Effector memory CD4-positive, alpha-beta T cell (primary cell): Measurements from ENCODE around the gene CCDC192.

Source experiments
- DNase-seq, 3 donors: peaks; one replicate each; pipeline ENCODE4 v3.0.0-alpha.2; 2020
- H3K27ac ChIP-seq: 2 replicates; pipeline ENCODE4 v1.7.0; 2013; ENCODE audit warnings: mild to moderate bottlenecking, low read length, moderate library complexity; ENCODE audit not compliant: insufficient read depth, poor library complexity, severe bottlenecking
- H3K27me3 ChIP-seq: replicated peaks from 2 replicates; pipeline ENCODE4 v1.7.0; 2013; ENCODE audit warnings: mild to moderate bottlenecking, low read length; ENCODE audit not compliant: insufficient read depth, control insufficient read depth, poor library complexity, severe bottlenecking
- H3K36me3 ChIP-seq: 2 replicates; pipeline ENCODE4 v1.7.0; 2013; ENCODE audit warnings: mild to moderate bottlenecking, low read length, moderate library complexity; ENCODE audit not compliant: control insufficient read depth, insufficient read depth
- H3K4me1 ChIP-seq: 2 replicates; pipeline ENCODE4 v1.7.0; 2013; ENCODE audit warnings: low read length, mild to moderate bottlenecking; ENCODE audit not compliant: control insufficient read depth, insufficient read depth, poor library complexity, severe bottlenecking
- H3K4me3 ChIP-seq: 2 replicates; pipeline ENCODE4 v1.7.0; 2013; ENCODE audit warnings: low read length, low read depth, mild to moderate bottlenecking; ENCODE audit not compliant: insufficient read depth, poor library complexity, severe bottlenecking
- H3K9me3 ChIP-seq: 2 replicates; pipeline ENCODE4 v1.7.0; 2013; ENCODE audit warnings: mild to moderate bottlenecking, low read length, moderate library complexity; ENCODE audit not compliant: control insufficient read depth

The CCDC192 gene

DNA sequence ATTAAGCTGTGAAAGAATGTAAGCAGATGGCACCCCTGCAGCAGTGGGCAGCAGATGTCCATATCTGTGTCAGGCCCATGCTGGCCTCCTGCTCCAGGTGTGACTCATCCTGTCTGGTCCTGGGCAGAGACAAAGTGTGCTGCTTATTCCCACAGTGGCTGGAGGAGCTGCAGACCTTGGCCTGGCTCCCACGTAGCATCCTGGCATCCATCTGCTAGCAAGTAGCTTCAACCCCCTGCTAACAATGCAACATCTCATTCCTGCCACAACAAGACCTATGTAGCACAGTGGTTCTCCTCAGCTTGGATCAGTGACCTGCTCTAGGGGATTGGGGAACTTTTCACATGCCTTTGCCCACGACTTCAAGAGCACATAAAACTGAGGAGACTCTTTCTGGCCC is 254.0 kb downstream of the CCDC192 start:
- Histone ChIP-seq H3K9me3 (no peaks in the 10 kb centered on the region), H3K36me3 (no peaks in the 10 kb centered on the region), H3K4me1 (no peaks in the 10 kb centered on the region), H3K4me3 (no peak overlapping the region), H3K27ac (no peak overlapping the region), H3K27me3 (no peaks in the 10 kb centered on the region)
- no peak for DNase-seq

DNA sequence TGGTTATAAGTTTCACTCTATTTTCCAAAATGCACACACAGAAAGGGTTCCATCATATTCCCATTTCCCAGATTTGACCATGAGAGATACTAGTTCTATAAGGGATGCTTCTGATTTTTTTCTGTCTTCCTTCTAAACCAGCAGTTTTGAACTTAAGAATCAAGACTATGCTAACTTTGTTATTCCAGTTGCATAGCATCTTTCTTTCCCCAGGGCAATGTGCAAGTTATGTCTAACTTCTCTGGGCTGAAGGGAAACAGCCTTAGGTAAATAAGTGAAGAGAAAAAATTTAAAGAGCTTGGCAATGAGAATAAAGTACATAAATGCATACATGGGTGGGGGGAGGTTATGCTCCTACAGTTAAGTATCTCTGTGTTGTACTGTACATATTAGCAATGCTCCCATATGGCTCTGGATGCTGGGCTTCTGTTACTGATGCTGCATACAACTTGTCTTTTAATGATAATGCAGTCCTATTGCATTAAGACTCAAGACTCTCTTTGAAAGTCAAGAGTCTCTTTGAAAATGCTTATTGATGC is 254.6 kb downstream of the CCDC192 start:
- Histone ChIP-seq H3K27ac (no peak overlapping the region), H3K27me3 (no peaks in the 10 kb centered on the region), H3K4me3 (no peak overlapping the region), H3K36me3 (no peaks in the 10 kb centered on the region), H3K4me1 (no peaks in the 10 kb centered on the region), H3K9me3 (no peaks in the 10 kb centered on the region)
- no peak for DNase-seq

DNA sequence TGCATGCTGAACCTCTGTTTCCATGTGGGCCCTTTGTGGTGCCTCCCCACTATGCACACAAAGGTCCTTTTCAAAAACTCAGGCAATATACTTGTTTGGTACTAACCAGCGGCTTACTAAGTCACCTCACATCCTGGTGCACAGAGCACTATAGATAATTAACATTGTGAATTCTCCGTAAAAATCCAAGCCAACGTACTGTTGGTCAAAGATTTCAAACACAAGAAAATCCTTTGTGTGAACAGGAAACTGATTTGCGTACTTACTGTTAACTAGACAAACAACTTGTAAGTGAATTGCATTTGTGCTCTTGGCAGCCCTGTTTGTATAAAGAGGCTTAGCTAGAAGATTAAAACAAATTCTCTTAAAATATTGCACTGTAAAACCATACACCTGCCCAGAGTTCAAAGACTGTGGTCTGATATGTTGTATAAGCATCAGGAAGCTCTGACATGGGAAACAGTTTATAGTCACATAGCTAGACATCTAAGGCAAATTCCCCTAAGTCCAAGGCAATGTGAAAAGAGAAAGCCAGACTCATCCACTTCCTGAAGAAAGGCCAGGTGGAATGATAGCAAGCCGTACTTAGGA is 255.3 kb downstream of the CCDC192 start:
- Histone ChIP-seq H3K4me1 (no peaks in the 10 kb centered on the region), H3K4me3 (no peak overlapping the region), H3K9me3 (no peaks in the 10 kb centered on the region), H3K27ac (no peak overlapping the region), H3K36me3 (no peaks in the 10 kb centered on the region), H3K27me3 (no peaks in the 10 kb centered on the region)
- no peak for DNase-seq

DNA sequence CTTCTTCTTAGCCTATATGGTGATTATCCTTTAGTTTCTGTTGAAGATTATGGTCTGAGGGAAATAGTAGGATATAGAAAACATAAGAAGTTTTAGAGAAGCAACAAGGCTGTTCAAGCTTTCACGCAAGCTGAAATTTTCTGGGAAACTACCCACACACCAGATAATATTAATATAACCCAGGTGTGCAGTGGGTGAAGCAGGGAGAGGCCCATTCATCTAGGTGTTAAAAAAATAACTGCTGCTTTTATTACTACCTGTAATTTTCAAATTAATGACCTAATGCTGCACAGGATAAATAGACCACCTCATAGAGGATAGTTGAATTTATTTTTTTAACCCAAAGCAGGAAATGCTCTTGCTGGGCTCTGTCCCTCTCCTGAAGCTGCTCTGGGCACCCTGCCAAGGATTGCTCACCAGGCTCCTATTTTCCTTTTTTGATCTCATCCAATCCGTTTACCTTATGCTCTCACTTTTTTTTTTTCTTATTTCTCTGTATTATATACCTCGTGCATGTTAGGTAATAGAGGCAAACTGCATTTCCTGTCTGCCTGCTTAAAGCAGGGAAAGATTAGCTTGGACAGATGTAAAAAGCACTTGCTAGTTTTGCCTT is 256.1 kb downstream of the CCDC192 start:
- no peaks in the 10 kb centered on the region for H3K27me3 ChIP-seq
- no peak for DNase-seq
- no peak overlapping the region for H3K27ac ChIP-seq
- H3K4me1 ChIP-seq, result no peaks in the 10 kb centered on the region
- H3K9me3 ChIP-seq, result no peaks in the 10 kb centered on the region
- no peak overlapping the region for H3K4me3 ChIP-seq
- H3K36me3 ChIP-seq, result no peaks in the 10 kb centered on the region

DNA sequence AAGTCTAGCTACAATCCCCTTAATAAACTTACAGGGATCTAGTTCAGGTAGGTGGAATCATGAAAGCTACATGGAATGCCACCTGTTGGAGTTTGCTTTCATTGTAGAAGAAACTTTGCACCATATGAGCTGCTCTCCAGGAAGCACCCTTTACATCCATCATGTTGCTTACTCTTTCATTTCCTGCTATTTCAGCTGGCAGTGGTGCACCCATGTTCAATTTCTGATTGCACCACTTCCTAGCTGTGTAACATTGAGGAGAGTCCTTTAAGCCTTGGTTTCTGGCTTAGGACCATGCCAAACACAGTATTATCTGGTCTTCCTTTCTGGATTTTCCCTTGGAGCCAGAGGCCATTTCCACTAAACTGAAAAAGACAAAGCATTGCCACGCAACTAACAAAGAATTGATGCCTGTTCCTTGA is 257.1 kb downstream of the CCDC192 start:
- H3K4me1 ChIP-seq, result no peaks in the 10 kb centered on the region
- no peaks in the 10 kb centered on the region for H3K27me3 ChIP-seq
- DNase-seq, result no peak
- no peaks in the 10 kb centered on the region for H3K36me3 ChIP-seq
- no peak overlapping the region for H3K27ac ChIP-seq
- H3K4me3 ChIP-seq, result no peak overlapping the region
- no peaks in the 10 kb centered on the region for H3K9me3 ChIP-seq

DNA sequence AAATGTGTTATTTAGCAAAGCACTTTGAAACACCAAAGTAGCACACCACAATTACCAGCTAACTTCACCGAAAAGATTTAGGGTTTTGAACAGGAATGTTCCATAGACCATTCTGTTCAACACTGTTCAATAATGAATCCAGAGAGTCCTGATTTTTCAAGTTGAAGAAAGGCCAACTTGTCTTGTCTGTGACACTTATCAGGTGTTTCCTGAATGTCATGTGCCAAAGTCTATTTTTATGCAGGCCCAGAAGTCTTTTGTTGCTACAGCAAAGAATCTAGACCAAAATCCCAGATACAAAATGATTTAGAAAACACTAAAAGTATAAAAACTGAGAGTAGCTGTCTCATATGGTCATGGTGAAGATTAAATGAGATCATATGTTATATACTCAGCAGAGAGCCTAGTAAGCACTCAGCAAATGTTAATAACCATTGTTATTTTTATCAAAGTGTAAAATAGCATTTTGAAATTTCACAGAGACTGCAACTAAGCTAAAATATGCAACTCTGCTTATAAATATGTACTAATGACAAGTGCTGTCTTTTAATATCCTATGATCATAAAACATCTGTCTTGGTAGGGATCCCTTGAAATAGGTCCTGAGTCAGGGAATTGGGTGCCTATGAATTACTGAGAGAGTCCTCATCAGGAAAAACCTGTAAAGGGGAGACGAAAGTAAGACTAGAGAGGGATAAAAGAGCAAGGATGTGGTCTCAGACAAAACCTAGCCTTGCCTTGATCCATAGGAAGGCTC is 258.0 kb downstream of the CCDC192 start:
- Histone ChIP-seq H3K36me3 (no peaks in the 10 kb centered on the region), H3K9me3 (no peaks in the 10 kb centered on the region), H3K4me1 (no peaks in the 10 kb centered on the region), H3K4me3 (no peak overlapping the region), H3K27ac (no peak overlapping the region), H3K27me3 (no peaks in the 10 kb centered on the region)
- no peak for DNase-seq

DNA sequence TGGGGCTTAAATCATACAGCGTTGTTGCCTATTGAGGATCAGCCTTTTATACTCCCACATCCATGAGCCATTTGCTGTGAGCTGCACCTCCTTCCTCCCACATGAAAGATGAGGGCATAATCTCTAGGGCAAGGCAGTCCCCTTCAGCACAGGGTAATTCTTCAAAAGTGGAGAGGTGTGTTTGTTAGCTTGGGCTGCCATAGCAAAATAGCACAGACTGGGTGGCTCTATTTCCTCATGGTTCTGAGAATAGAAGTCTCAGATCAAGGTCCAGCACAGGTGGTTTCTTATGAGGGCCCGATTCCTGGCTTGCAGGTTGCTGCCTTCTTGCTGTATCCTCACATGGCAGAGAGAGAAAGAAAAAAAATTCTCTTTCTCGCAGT is 258.6 kb downstream of the CCDC192 start:
- no peaks in the 10 kb centered on the region for H3K36me3 ChIP-seq
- H3K27me3 ChIP-seq, result no peaks in the 10 kb centered on the region
- DNase-seq, result no peak
- H3K9me3 ChIP-seq, result no peaks in the 10 kb centered on the region
- no peak overlapping the region for H3K4me3 ChIP-seq
- no peaks in the 10 kb centered on the region for H3K4me1 ChIP-seq
- H3K27ac ChIP-seq, result no peak overlapping the region

DNA sequence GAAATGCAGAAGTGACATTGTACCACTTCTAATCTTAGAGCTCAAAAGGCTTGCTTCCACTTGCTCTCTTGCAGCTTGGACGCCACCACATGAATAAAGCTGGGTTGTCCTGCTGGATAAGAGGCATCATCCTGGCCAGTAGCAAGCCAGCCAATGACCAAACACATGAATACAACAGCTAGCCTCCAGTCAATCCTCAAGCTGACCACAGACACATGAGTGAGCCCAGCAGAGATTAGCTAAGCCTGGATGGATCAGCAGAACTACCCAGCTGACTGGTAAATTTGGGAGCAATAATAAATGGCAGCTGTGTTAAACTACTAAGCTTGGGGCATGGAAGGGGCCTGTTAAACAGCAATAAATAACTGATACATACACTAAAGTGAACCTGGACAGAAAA is 259.3 kb downstream of the CCDC192 start:
- no peaks in the 10 kb centered on the region for H3K27me3 ChIP-seq
- no peaks in the 10 kb centered on the region for H3K4me1 ChIP-seq
- no peak for DNase-seq
- H3K27ac ChIP-seq, result no peak overlapping the region
- H3K36me3 ChIP-seq, result no peaks in the 10 kb centered on the region
- H3K4me3 ChIP-seq, result no peak overlapping the region
- H3K9me3 ChIP-seq, result no peaks in the 10 kb centered on the region

DNA sequence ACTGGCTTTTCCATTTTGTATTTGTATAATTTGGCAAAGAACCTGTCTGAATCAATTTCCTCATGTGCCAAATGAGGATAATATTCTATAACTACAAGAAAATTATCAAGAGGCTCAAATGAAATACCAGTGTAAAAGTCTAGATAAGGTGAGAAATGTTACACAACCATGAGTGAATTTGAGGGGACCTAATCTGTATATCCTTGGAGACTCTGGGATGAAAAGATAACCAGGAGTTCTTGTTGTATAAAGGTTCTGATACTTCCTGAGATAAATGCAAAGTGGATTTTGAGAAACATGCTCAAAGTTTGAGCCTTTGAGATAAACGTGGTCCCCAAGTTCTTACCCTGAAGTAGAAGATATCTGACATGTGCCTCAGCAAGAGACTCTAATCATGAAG is 260.0 kb downstream of the CCDC192 start:
- H3K4me1 ChIP-seq, result no peaks in the 10 kb centered on the region
- H3K4me3 ChIP-seq, result no peak overlapping the region
- H3K9me3 ChIP-seq, result no peaks in the 10 kb centered on the region
- H3K27me3 ChIP-seq, result no peaks in the 10 kb centered on the region
- no peak overlapping the region for H3K27ac ChIP-seq
- no peak for DNase-seq
- no peaks in the 10 kb centered on the region for H3K36me3 ChIP-seq

DNA sequence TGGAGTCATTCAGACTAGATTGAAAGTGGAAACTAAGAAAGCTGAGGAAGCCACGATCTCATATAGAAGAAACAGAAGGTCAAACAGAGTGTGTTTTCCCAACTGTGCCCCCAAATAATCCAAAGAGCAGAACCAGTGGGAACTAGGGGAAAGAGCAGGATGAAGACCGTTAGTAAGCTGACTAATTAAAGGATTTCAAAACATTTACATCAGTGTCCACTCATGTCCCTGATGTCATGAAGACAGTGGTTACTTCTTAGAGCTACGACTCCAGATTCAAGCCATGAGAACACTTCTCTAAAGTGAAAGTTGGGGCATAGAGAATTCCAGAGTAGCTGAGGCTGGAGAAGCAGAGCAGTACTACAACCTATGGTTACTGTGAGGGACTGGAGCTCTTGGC is 260.7 kb downstream of the CCDC192 start:
- no peaks in the 10 kb centered on the region for H3K36me3 ChIP-seq
- H3K27me3 ChIP-seq, result no peaks in the 10 kb centered on the region
- H3K4me3 ChIP-seq, result no peak overlapping the region
- no peak for DNase-seq
- no peaks in the 10 kb centered on the region for H3K4me1 ChIP-seq
- no peaks in the 10 kb centered on the region for H3K9me3 ChIP-seq
- H3K27ac ChIP-seq, result no peak overlapping the region
